Measurements from ENCODE around the gene ITIH5. TPM values are rescaled to one million over a fixed set of nuclear protein-coding genes. Genes with fewer than 3 reads are reported as not detected.

ITIH5 gene
- total and polyA plus RNA-seq, 2 experiments from 2014 or later, result 22.3 to 22.8 TPM

- DNase-seq (ENCODE audit: low spot score), result no peak
- Histone ChIP-seq H3K36me3 (replicated peaks; ENCODE audit: insufficient read depth, low read depth) (no peaks in the 10 kb centered on the region), H2AFZ (no peak overlapping the region), H3K79me2 (no peaks in the 10 kb centered on the region), H3K4me1 (ENCODE audit: insufficient read depth) (no peaks in the 10 kb centered on the region), H3K9me2 (replicated peaks; ENCODE audit: insufficient read depth) (no peaks in the 10 kb centered on the region), H3K27ac (no peak overlapping the region), H3K27me3 (peaks cover 6% of the 10 kb centered on the region), H3K4me2 (no peak overlapping the region), H3K9me3 (ENCODE audit: low read depth) (no peaks in the 10 kb centered on the region), H4K20me1 (ENCODE audit: insufficient read depth, poor library complexity, severe bottlenecking) (no peaks in the 10 kb centered on the region), H3K4me3 (no peak overlapping the region)
- TF ChIP-seq EZH2phosphoT487 (IDR thresholded peaks at IDR 0.05; ENCODE audit: low read depth, severe bottlenecking, unreplicated experiment), result no peak
- TF ChIP-seq CTCF (IDR thresholded peaks at IDR 0.05; ENCODE audit: poor library complexity), result no peak
- no peak for TF ChIP-seq EZH2 (IDR thresholded peaks at IDR 0.05; ENCODE audit: borderline replicate concordance)
- 87% methylated on average over 7 of the region's 7 CpGs for WGBS (ENCODE audit: low lambda C conversion rate, missing lambda C conversion rate)
Observed at GRCh38 chr10:7651853-7652470, 14.8 kb downstream of the ITIH5 start.

GRCh38 chr10:7649673-7650300 lies 17.0 kb downstream of the ITIH5 start:
- WGBS (ENCODE audit: low lambda C conversion rate, missing lambda C conversion rate), result 84% methylated on average over 6 of the region's 6 CpGs

GRCh38 chr10:7647062-7647664 lies 19.6 kb downstream of the ITIH5 start:
- 87% methylated on average over 4 of the region's 4 CpGs for WGBS (ENCODE audit: low lambda C conversion rate, missing lambda C conversion rate)
- H3K4me2 ChIP-seq, result no peak overlapping the region
- H3K27ac ChIP-seq, result no peak overlapping the region
- no peaks in the 10 kb centered on the region for H3K27me3 ChIP-seq
- DNase-seq (ENCODE audit: low spot score), result no peak
- H3K4me3 ChIP-seq, result no peak overlapping the region
- no peak overlapping the region for H2AFZ ChIP-seq
- H3K9me3 ChIP-seq (ENCODE audit: low read depth), result no peaks in the 10 kb centered on the region
- no peaks in the 10 kb centered on the region for H4K20me1 ChIP-seq (ENCODE audit: insufficient read depth, poor library complexity, severe bottlenecking)
- no peaks in the 10 kb centered on the region for H3K4me1 ChIP-seq (ENCODE audit: insufficient read depth)
- no peaks in the 10 kb centered on the region for H3K79me2 ChIP-seq
- TF ChIP-seq EZH2phosphoT487 (IDR thresholded peaks at IDR 0.05; ENCODE audit: low read depth, severe bottlenecking, unreplicated experiment) (no peak), CTCF (IDR thresholded peaks at IDR 0.05; ENCODE audit: poor library complexity) (no peak), EZH2 (IDR thresholded peaks at IDR 0.05; ENCODE audit: borderline replicate concordance) (no peak)
- no peaks in the 10 kb centered on the region for H3K36me3 ChIP-seq (replicated peaks; ENCODE audit: insufficient read depth, low read depth)
- no peaks in the 10 kb centered on the region for H3K9me2 ChIP-seq (replicated peaks; ENCODE audit: insufficient read depth)

More at GRCh38 chr10:7649673-7650300, 17.0 kb downstream of the ITIH5 start:
- no peak overlapping the region for H2AFZ ChIP-seq
- no peak overlapping the region for H3K4me3 ChIP-seq
- H3K9me2 ChIP-seq (replicated peaks; ENCODE audit: insufficient read depth), result no peaks in the 10 kb centered on the region
- no peaks in the 10 kb centered on the region for H3K4me1 ChIP-seq (ENCODE audit: insufficient read depth)
- H3K36me3 ChIP-seq (replicated peaks; ENCODE audit: insufficient read depth, low read depth), result no peaks in the 10 kb centered on the region
- no peaks in the 10 kb centered on the region for H3K9me3 ChIP-seq (ENCODE audit: low read depth)
- no peaks in the 10 kb centered on the region for H3K79me2 ChIP-seq
- DNase-seq (ENCODE audit: low spot score), result no peak
- H3K4me2 ChIP-seq, result no peak overlapping the region
- no peak overlapping the region for H3K27ac ChIP-seq
- H3K27me3 ChIP-seq, result peaks cover 6% of the 10 kb centered on the region
- TF ChIP-seq EZH2 (IDR thresholded peaks at IDR 0.05; ENCODE audit: borderline replicate concordance) (no peak), CTCF (IDR thresholded peaks at IDR 0.05; ENCODE audit: poor library complexity) (no peak), EZH2phosphoT487 (IDR thresholded peaks at IDR 0.05; ENCODE audit: low read depth, severe bottlenecking, unreplicated experiment) (no peak)
- H4K20me1 ChIP-seq (ENCODE audit: insufficient read depth, poor library complexity, severe bottlenecking), result no peaks in the 10 kb centered on the region
